Measurements from ENCODE around the gene IQCF2.

The IQCF2 gene

GRCh38 chr3:51817375-51817774 lies 44.0 kb upstream of the IQCF2 start:
- TF ChIP-seq CTCF (IDR thresholded peaks at IDR 0.05) = no peak
- no peak for DNase-seq
- H3K9me3 ChIP-seq = no peaks in the 10 kb centered on the region
- no peak overlapping the region for H3K27ac ChIP-seq
- H3K4me3 ChIP-seq = no peak overlapping the region
- H3K4me1 ChIP-seq = no peaks in the 10 kb centered on the region
- intact Hi-C loops (cut with DNase I; ENCODE audit: low total_unique reads) = no loop called here
- no peaks in the 10 kb centered on the region for H3K36me3 ChIP-seq
- peaks cover 0 to 11% of the 10 kb centered on the region in 2 donors for H3K27me3 ChIP-seq

- Histone ChIP-seq H3K9me3 (no peaks in the 10 kb centered on the region), H3K4me1 (no peaks in the 10 kb centered on the region), H3K27me3 (peaks cover 0 to 11% of the 10 kb centered on the region in 2 donors), H3K36me3 (no peaks in the 10 kb centered on the region), H3K4me3 (no peak overlapping the region), H3K27ac (no peak overlapping the region)
- no peak for TF ChIP-seq CTCF (IDR thresholded peaks at IDR 0.05)
- DNase-seq = no peak
- intact Hi-C loops (cut with DNase I; ENCODE audit: low total_unique reads) = no loop called here
These were observed 42.3 kb upstream of the IQCF2 start for GRCh38 chr3:51819151-51819550.

- no peak for TF ChIP-seq CTCF (IDR thresholded peaks at IDR 0.05)
- no peak for DNase-seq
- H3K27ac ChIP-seq = no peak overlapping the region
These were observed 41.6 kb upstream of the IQCF2 start for GRCh38 chr3:51819709-51820406.

DNA sequence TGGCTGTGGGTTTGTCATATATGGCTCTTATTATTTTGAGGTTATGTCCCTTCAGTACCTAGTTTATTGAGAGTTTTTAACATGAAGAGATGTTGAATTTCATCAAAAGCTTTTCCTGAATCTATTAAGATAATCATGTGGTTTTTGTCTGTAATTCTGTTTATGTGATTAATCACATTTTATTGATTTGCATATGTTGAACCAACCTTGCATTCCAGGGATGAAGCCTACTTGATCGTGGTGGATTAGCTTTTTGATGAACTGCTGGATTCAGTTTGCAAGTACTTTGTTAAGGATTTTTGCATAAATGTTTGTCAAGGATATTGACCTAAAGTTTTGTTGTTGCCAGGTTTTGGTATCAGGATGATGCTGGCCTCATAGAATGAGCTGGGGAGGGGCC lies 33.1 kb upstream of the IQCF2 start:
- H3K27ac ChIP-seq = no peak overlapping the region
- no peak for DNase-seq
- TF ChIP-seq CTCF (IDR thresholded peaks at IDR 0.05) = no peak
- no peaks in the 10 kb centered on the region for H3K4me1 ChIP-seq
- H3K27me3 ChIP-seq = peaks cover 0 to 3% of the 10 kb centered on the region in 2 donors
- intact Hi-C loops (cut with DNase I; ENCODE audit: low total_unique reads) = no loop called here
- H3K4me3 ChIP-seq = no peak overlapping the region
- peaks cover 0 to 12% (median 0%) of the 10 kb centered on the region in 3 donors for H3K9me3 ChIP-seq
- no peaks in the 10 kb centered on the region for H3K36me3 ChIP-seq

More at GRCh38 chr3:51819709-51820406, 41.6 kb upstream of the IQCF2 start:
- intact Hi-C loops (cut with DNase I; ENCODE audit: low total_unique reads) = no loop called here
- H3K9me3 ChIP-seq = no peaks in the 10 kb centered on the region
- peaks cover 0 to 14% of the 10 kb centered on the region in 2 donors for H3K27me3 ChIP-seq
- no peaks in the 10 kb centered on the region for H3K4me1 ChIP-seq
- H3K36me3 ChIP-seq = no peaks in the 10 kb centered on the region
- H3K4me3 ChIP-seq = no peak overlapping the region

DNA sequence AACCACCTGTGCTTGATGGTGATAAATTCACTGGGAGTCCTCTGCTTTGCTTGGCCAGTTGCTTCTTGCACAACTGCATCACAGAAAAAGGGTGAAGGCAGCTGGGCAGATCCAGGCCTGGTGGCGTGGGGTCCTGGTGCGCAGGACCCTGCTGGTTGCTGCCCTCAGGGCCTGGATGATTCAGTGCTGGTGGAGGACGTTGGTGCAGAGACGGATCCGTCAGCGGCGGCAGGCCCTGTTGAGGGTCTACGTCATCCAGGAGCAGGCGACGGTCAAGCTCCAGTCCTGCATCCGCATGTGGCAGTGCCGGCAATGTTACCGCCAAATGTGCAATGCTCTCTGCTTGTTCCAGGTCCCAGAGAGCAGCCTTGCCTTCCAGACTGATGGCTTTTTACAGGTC lies 31.1 kb upstream of the IQCF2 start:
- peaks cover 0 to 12% (median 0%) of the 10 kb centered on the region in 3 donors for H3K9me3 ChIP-seq
- H3K27me3 ChIP-seq = no peaks in the 10 kb centered on the region
- H3K27ac ChIP-seq = no peak overlapping the region
- H3K4me3 ChIP-seq = no peak overlapping the region
- intact Hi-C loops (cut with DNase I; ENCODE audit: low total_unique reads) = no loop called here
- no peaks in the 10 kb centered on the region for H3K4me1 ChIP-seq
- no peak for TF ChIP-seq CTCF (IDR thresholded peaks at IDR 0.05)
- DNase-seq = no peak
- H3K36me3 ChIP-seq = no peaks in the 10 kb centered on the region

All from tibial artery (tissue), 4 donors.